HG02840 (cell line): ENCODE measurements around the gene MFF.
"Not testable (repeated sequence)": the region's sequence is repeated elsewhere in the genome, so short reads cannot be mapped to it uniquely, and the experiment has no call there.

Experiments used
- ATAC-seq: cut with Tn5 transposase; IDR thresholded peaks from one replicate; pipeline ENCODE4 v1.9.1; 2021; ENCODE audit warnings: mild to moderate bottlenecking, moderate library complexity, moderate number of reproducible peaks; ENCODE audit not compliant: unreplicated experiment, low FRiP score

Gene MFF

DNA sequence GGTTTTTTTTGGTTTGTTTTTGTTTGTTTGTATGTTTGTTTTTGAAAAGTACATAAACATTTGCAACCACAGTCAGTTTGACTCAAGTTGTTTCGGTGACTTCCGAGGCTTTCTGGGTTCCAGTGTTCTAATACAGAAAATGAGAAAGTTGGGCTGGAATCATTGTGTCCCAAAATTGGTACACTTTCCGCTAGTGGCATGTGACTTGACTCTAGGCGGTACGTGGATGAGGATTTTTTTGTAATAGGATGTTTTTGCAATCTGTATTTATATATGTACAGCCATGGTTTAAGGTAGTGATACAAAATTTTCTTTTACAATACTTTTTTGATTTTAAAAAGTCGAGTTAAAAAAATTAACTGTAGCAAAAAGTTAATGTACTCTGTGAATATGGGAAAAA lies 1.7 kb downstream of the MFF start:
- ATAC-seq: no peak

DNA sequence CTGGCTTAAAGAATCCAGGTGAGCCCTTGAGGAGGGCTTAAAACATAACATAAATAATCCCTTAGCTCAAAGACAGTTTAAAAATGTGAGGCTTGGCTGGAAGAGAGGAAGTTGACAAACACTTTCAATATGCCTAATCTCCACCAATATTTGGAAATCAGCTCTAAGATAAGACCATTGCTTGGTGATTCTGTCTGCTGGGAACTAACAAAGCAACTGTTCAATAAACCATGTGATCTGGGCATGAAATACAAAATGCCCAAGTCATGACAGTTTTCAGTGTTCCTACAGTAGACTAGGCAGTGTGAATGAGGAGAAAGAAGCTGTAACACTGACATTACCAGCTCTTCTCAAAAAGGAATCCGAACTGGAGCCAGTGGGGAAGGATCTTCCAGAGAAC lies 10.7 kb downstream of the MFF start:
- ATAC-seq: no peak

GRCh38 chr2:227337442-227337841 lies 12.4 kb downstream of the MFF start:
- no peak for ATAC-seq

DNA sequence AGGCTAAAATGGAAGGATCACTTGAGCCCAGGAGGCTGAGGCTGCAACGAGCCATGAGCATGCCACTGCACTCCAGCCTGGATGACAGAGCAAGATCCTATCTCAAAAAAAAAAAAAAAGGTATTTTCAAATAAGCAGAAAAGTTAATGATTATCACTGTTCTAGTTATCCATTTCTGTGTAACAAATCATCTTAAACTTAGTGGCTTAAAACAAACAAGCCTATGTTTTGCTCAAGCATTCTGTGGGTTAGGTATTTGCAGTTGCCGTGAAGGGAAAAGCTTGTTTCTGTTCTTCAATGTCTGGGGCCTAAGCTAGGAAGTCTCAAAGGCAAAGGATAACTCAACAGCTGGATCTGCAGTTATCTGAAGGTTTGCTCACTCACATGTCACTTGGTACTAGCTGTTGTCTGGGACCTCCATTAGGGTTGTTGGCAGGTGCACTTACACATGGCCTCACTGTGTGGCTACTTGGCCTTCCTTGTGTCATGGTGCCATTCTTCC lies 14.1 kb downstream of the MFF start:
- no peak for ATAC-seq

- no peak for ATAC-seq
Observed at GRCh38 chr2:227340106-227340505, 15.1 kb downstream of the MFF start.

- no peak for ATAC-seq
Observed at GRCh38 chr2:227341553-227341952, 16.5 kb downstream of the MFF start.

DNA sequence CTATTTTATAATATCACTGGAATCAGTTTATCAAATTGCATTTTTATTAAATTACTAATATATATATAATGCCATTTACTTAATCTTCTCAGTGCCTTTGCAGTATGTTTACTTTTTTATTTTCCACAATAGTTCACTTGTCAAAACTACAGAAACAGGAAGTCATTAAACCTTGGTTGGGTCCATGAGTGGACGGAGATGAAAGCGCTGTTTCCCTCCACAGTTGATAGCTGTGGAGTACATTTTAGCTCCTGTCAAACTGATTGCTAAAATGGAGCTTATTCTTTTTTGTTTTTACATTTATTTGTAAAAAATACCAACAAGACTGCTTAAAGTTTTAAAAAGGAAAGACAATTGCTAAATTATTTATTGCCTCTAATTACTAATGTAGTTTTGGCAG lies 19.2 kb downstream of the MFF start:
- ATAC-seq: no peak

- no peak for ATAC-seq
Observed at GRCh38 chr2:227347117-227347516, 22.1 kb downstream of the MFF start.

DNA sequence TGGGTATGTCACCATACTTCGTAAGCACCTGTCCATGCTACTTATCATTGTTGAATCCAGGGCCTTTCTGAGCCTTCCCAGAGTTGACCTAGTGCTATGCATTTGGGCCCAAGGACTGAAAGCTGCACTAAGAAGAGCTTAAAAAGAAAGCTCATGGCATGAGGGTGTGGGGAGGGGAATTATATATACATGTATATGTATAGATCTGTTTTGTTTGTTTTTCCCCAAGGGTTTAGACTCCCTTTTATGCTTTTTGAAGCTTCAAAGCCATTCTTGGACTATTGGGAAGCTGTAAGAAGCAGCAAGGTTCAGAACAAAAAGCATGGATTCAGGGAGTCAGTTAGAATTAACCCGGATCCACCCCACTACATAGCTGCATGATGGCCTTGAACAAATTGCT lies 23.3 kb downstream of the MFF start:
- ATAC-seq: no peak

- ATAC-seq: no peak
Observed at GRCh38 chr2:227349989-227350612, 25.1 kb downstream of the MFF start.

DNA sequence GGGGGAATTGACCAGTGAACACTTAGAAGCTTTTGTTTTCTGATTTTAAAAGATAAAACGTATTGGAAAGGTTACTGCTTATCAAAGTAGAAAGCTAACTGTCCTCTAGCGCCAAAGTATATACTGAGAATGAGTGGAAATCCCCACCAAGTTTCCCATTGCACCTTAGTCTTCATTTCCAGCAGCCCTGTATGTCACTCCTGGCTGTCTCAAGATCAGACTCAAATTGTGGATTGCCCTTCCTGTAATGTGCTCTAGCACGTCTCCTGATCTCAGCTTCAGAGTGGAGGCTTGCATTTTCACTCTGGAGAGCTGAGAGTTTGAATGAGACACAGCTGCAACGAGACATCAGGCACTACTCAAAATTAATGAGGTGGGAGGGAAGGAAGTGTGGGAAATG lies 26.6 kb downstream of the MFF start:
- ATAC-seq: no peak

DNA sequence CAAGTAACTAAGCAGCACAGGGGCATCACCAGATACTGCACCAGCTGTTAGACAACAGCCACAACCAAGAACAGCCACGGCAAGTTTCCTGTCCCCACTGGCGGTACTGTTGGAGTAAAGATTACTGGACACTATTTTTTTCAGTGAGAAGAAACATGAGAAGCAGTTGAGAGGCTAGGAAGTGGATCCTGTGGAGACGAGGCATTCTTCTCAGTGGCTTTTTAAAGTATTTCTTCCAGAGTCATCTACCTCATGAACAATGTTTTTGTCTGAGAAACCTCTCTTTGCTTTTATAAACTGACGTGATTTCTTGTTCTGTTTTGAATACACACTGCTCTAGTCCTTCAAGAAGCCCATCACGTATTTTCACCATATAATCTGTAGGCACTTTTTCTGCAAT lies 35.3 kb downstream of the MFF start:
- ATAC-seq: no peak

DNA sequence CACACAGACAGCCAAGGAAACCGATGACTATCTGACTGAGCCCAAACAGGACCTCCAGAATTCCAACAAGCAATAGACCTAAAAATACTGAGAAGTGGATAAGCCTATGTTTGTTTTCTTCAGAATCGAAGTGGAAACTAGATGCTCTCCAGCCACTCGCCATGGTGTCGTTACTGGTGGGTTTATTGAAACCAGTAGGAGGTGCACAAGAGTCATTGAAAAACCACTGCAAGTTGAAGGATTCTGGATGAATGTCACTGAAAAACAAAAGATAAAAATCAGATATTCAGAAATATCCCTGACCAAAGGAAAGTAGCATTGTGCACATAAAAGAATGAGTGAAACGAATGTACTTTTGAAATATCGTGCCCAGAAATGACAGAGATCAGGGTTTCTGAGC lies 38.7 kb downstream of the MFF start:
- ATAC-seq: no peak

DNA sequence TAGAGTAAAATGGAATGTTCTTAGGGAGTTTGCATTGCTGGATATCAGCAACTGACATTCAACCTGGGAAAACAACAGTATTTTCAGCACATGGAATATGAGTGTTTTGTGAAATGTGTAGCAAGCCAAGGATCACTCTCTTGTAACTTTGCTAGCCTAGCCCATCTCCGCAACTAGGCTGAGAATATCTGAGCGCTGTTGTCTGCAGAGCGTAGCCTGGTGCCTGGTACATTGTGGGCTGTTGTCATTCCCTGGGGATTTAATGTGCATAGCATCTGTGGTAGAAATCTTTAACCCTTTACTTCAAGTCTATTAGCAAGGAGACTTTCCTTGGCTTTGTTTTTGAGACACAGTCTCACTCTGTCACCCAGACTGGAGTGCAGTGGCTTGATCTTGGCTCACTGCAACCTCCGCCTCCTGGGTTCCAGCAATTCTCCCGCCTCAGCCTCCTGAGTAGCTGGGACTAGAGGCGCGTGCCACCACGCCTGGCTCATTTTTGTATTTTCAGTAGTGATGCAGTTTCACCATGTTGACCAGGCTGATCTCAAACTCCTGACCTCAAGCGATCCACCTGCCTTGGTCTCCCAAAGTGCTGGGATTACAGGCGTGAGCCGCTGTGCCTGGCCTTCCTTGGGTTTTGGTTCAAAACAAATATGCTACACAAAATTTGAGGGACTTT lies 39.7 kb downstream of the MFF start:
- ATAC-seq: not testable (repeated sequence)

GRCh38 chr2:227365833-227366232 lies 40.8 kb downstream of the MFF start:
- no peak for ATAC-seq

- ATAC-seq: no peak
Observed at GRCh38 chr2:227366769-227367426, 41.8 kb downstream of the MFF start.

- ATAC-seq: no peak
Observed at GRCh38 chr2:227367427-227367795, 42.4 kb downstream of the MFF start.

DNA sequence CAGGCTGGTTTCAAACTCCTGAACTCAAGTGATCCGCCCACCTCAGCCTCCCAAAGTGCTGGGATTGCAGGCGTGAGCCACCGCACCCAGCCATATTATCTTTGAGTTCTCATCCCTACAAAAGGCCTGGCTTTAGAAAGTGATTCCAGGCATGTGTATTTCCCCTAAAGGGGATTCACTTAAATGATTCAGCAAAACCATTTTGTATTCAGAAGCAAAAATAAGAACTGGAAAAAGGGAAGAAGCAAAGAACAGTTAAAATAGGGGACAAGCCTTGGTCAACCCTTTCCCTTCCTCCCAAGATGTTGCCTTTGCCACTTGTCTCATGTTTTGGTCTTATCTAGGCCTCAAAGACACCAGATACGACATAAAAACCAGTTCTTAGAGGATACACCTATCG lies 43.5 kb downstream of the MFF start:
- no peak for ATAC-seq

DNA sequence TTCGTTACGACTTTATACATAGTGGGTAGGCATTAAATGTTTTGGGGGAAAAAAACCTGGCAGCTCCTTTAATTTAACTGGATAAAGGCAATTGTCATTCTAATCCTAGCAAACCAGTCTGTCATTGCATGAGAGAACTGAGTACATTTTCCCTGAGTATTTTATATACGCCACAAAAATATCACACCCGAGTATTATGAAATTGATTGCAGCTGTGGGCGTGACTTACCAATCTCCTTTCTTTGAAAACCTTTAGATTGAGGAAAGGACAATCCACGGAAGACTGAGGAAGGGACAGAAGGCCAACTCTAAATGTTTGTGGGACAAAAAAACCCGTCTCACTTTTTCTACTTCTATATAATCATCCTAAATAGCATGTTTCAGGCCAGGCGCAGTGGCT lies 45.0 kb downstream of the MFF start:
- no peak for ATAC-seq

DNA sequence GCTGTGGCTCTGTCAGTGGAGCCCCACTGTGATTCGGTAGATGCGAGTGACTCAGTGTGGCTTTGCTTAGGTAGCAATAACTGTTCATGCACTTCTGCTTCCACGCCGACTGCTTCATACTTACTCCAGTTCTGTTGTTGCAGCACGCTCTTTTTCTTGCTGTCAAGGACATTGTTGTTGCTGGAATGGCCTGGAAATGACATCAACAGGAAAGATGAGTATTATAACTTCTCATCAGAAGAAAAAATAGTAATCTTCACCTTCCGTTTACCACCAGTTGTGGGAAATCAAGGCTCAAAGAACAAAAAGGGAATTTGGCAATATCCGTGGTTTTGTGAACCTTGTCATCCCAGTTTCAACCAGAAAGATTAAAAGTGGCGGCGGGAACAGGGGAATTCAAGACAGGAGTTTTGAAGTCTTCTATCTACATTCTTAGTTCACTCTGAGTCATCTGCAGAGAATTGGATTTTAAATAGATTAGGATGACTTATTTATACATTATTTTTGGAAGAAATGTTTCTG lies 45.8 kb downstream of the MFF start:
- ATAC-seq: no peak

GRCh38 chr2:227373389-227373788 lies 48.3 kb downstream of the MFF start:
- no peak for ATAC-seq

DNA sequence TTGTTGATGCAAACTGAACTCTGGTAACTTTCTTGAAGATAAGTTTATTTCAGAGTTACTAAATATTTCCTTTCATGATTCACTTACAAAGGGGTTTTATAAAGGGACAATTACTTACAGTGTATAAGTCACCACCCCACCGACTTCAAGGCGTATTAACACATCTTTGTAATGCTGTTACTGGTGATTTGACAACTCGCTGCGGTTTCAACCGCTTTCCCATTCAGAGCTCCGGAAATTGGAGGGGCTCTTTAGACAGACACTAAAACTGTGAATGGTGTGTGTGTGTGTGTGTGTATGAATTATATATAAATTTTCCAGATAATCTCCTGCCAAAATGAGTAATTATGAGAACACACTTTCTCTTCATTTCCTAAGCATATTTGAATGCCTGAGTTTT lies 49.1 kb downstream of the MFF start:
- ATAC-seq: no peak
